ENCODE measurements around the gene TSPAN3.
A peak's percentile ranks its signal among the peaks of the same experiment; 100 is the strongest.

Gene TSPAN3

DNA sequence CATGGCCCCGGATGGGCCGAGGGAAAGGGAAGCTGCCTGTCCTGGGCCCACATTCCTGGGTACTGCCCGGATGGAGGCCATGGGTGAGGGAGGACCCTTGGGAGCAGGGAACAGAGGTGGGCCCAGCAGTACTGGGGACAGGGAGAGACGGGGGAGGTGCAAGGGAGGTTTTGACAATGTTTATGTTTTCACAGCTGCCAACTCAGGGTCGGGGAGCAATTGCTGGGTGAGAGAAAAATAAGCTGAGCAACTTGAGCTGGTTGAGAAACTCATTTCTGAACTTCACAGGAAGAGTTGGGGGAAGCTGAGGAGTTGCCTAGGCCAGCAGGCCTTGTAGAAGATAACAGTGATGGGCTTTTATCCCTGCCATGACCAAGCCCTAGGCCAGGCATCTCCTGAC lies 11.1 kb upstream of the TSPAN3 start:
- Histone ChIP-seq H3K9ac (ENCODE audit: low read length) (no peak overlapping the region), H3K9me3 (ENCODE audit: control insufficient read depth, low read length) (no peaks in the 10 kb centered on the region), H3K4me3 (ENCODE audit: low read length) (no peak overlapping the region), H3K4me1 (ENCODE audit: control insufficient read depth, insufficient read depth, low read length) (peaks cover 6% of the 10 kb centered on the region), H3K36me3 (ENCODE audit: control insufficient read depth, insufficient read depth, low read length) (no peaks in the 10 kb centered on the region), H3K27me3 (ENCODE audit: control insufficient read depth, insufficient read depth, low read length) (no peaks in the 10 kb centered on the region)

DNA sequence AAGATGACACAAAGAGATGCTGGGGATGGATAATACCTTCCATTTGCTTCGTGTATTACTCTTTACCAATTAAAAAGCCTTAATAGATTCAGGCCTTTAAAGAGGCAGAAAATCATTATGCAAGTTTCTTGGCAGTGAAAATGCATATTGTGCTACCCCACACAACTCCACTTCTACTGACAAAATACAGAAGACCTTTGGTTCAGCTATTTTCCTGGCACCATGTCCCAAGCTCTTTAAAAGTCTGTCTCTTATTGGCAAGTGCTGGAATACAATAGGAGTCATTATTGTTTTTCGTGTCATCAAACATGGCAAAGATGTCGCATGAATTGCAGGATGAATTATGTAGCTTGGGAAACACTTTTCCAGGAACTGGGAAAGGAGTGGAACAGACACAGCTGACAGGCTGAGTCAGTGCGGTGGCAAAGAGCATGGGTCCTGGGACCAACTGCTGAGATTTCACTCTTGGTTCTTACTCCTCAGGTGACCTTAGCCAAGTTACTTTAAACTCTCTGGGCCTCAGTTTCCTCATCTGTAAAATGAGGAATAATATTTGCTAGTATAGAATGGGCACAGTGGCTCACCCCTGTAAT lies 5.5 kb upstream of the TSPAN3 start:
- H3K4me1 ChIP-seq (ENCODE audit: control insufficient read depth, insufficient read depth, low read length): peaks cover 3% of the 10 kb centered on the region
- H3K36me3 ChIP-seq (ENCODE audit: control insufficient read depth, insufficient read depth, low read length): no peaks in the 10 kb centered on the region
- no peak overlapping the region for H3K9ac ChIP-seq (ENCODE audit: low read length)
- no peak overlapping the region for H3K4me3 ChIP-seq (ENCODE audit: low read length)
- no peaks in the 10 kb centered on the region for H3K9me3 ChIP-seq (ENCODE audit: control insufficient read depth, low read length)
- no peaks in the 10 kb centered on the region for H3K27me3 ChIP-seq (ENCODE audit: control insufficient read depth, insufficient read depth, low read length)

DNA sequence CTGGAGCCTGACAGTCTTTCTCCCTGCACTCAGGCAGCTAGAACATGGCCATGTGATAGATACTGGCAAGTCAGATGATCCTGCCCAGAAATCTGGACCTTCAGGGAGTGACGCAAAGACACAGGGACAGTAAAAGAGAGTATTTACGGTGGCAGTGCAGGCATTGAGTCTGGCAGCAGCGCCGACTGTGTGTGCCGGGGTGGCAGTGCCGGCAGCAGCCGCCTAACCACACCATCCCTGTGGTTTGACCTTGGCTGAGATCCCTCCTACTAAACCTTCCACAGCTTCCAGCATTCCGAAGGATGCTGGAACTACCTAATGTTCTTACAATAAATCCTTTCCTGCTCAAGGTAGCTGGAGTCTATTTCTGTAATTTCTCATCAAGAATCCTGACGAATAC lies 4.6 kb upstream of the TSPAN3 start:
- Histone ChIP-seq H3K9ac (ENCODE audit: low read length) (no peak overlapping the region), H3K4me3 (ENCODE audit: low read length) (no peak overlapping the region)

DNA sequence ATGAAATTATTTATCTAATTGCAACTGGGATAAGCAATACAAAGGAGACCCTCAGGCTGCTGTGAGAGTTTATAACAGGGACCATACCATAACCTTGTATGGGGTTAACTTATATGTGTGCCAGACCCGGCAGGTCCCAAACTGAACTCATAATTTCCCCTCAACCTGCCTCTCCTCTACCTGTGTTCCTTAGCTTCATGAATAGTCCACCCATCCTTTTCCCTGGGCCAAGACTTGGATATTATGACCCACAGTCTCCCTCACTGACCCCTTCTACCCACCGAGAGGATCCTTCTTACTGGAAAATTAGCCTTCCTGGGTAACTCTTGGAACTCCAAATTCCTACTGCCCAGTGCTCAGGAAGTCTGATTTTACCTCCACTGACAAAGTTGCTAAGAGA lies 3.4 kb upstream of the TSPAN3 start:
- Histone ChIP-seq H3K36me3 (ENCODE audit: control insufficient read depth, insufficient read depth, low read length) (no peaks in the 10 kb centered on the region), H3K4me3 (ENCODE audit: low read length) (no peak overlapping the region), H3K9ac (ENCODE audit: low read length) (no peak overlapping the region), H3K27me3 (ENCODE audit: control insufficient read depth, insufficient read depth, low read length) (no peaks in the 10 kb centered on the region), H3K9me3 (ENCODE audit: control insufficient read depth, low read length) (no peaks in the 10 kb centered on the region), H3K4me1 (ENCODE audit: control insufficient read depth, insufficient read depth, low read length) (peaks cover 12% of the 10 kb centered on the region)

More for the DNA sequence above, 4.6 kb upstream of the TSPAN3 start:
- Histone ChIP-seq H3K4me1 (ENCODE audit: control insufficient read depth, insufficient read depth, low read length) (peaks cover 8% of the 10 kb centered on the region), H3K36me3 (ENCODE audit: control insufficient read depth, insufficient read depth, low read length) (no peaks in the 10 kb centered on the region), H3K9me3 (ENCODE audit: control insufficient read depth, low read length) (no peaks in the 10 kb centered on the region), H3K27me3 (ENCODE audit: control insufficient read depth, insufficient read depth, low read length) (no peaks in the 10 kb centered on the region)

DNA sequence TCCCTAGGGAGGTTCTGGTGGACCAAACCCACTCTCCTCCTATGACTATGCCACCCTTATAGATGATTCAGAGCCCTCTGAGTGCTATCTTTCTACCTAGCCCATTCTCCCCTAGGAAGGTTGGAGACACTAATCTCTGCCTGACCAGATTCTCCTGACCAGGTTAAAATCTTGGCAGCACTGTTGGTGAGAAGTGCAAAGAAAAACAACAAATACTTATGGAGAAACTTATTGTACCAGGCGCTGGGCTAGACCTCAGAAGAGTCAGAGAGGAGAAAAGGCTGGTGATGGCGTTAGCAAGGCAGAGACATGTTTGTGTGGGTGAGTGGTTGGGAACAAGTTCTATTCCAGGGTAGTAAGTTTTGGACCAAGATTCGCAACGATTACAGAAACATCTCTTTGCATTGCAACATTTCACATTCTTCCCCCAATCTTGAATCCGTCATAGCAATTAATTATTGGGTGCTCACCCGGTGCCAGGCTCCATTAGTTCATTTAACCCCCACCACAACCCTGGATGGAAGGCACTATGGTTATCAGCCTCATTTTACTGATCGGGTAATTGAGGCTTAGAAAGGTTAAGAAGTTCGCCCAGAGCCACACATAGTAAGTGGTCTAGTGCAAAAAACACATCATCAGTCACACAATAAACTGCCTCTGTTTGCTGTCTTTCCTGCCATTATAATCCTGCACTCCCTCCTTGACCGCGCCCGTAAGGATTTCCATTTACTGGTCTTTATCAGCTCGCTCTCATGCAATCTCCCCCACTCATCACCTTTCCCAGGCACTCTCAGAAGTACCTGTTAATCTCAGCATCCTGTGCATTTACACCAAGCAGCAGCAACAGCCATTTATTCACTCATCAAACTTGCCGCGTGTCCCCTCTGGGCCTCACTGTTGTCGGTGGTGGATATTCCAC lies 655 bp upstream of the TSPAN3 start:
- Histone ChIP-seq H3K27me3 (ENCODE audit: control insufficient read depth, insufficient read depth, low read length) (no peaks in the 10 kb centered on the region), H3K36me3 (ENCODE audit: control insufficient read depth, insufficient read depth, low read length) (no peaks in the 10 kb centered on the region), H3K9me3 (ENCODE audit: control insufficient read depth, low read length) (no peaks in the 10 kb centered on the region), H3K4me3 (ENCODE audit: low read length) (no peak overlapping the region), H3K4me1 (ENCODE audit: control insufficient read depth, insufficient read depth, low read length) (peaks cover 30% of the 10 kb centered on the region), H3K9ac (ENCODE audit: low read length) (peak overlapping the region; percentile 91)

DNA sequence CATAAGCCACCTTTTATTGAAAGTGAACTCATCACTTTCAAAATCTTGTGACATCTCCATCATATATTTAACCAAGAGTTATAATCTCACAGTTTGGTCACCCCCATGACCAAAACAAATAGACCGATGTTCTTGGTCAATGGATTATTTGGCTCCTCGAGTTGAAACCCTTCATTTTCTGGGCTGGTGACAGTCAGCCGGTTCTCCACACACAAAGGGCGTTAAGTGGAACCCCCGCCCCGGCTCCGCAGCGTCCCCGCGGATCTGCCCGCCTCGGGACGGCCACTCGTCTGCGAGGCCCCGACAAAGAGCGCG lies 772 bp downstream of the TSPAN3 start:
- peak overlapping the region; percentile 65 for H3K4me3 ChIP-seq (ENCODE audit: low read length)
- H3K9ac ChIP-seq (ENCODE audit: low read length): peak overlapping the region; percentile 91

DNA sequence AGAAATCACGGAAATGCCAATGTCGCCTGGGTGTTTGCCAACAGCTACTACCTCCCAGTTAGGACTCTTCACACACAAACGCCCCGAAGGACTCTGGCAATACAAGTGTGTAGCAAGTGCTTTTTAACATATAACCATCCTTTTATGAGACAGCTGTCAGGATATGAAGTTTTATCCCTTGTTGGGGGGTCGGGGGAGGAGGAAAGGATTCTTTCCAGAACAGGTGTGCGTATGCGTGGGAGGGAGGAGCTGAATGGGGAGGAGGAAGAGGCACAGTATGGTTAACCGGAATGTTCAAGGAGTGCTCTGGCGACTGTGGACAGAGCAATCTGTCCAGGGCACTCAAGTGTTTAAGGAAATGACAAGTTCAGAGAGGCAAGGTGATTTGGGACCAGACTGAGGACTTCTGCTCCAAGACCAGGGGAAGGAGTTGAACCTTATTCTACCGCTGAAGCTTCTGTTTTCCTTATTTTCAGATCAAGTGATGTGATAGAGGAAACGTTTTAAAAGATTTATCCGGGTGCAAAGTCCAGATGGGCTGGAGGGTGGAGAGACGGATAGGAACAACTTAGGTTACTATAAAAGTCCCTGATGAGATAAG lies 1.3 kb downstream of the TSPAN3 start:
- Histone ChIP-seq H3K36me3 (ENCODE audit: control insufficient read depth, insufficient read depth, low read length) (no peaks in the 10 kb centered on the region), H3K9me3 (ENCODE audit: control insufficient read depth, low read length) (no peaks in the 10 kb centered on the region), H3K4me3 (ENCODE audit: low read length) (peak overlapping the region; percentile 65), H3K4me1 (ENCODE audit: control insufficient read depth, insufficient read depth, low read length) (peaks cover 43% of the 10 kb centered on the region), H3K9ac (ENCODE audit: low read length) (peak overlapping the region; percentile 91), H3K27me3 (ENCODE audit: control insufficient read depth, insufficient read depth, low read length) (no peaks in the 10 kb centered on the region)

More for the DNA sequence above, 772 bp downstream of the TSPAN3 start:
- Histone ChIP-seq H3K4me1 (ENCODE audit: control insufficient read depth, insufficient read depth, low read length) (peaks cover 38% of the 10 kb centered on the region), H3K36me3 (ENCODE audit: control insufficient read depth, insufficient read depth, low read length) (no peaks in the 10 kb centered on the region), H3K27me3 (ENCODE audit: control insufficient read depth, insufficient read depth, low read length) (no peaks in the 10 kb centered on the region), H3K9me3 (ENCODE audit: control insufficient read depth, low read length) (no peaks in the 10 kb centered on the region)

DNA sequence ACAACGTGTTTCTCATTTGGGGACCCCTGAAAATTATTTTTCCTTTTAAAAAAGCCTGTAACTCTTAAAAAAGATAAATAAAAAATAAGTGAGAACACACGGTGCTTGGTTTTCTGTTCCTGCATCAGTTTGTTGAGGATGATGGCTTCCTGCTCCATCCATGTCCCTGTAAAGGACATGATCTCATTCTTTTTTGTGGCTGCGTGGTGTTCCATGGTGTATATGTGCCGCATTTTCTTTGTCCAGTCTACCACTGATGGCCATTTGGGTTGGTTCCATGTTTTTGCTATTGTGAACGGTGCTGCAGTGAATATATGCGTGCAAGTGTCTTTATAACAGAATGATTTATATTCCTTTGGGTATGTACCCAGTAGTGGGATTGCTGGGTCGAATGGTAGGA lies 2.3 kb downstream of the TSPAN3 start:
- no peak overlapping the region for H3K4me3 ChIP-seq (ENCODE audit: low read length)
- H3K9ac ChIP-seq (ENCODE audit: low read length): peak overlapping the region; percentile 6
- H3K4me1 ChIP-seq (ENCODE audit: control insufficient read depth, insufficient read depth, low read length): peaks cover 51% of the 10 kb centered on the region
- no peaks in the 10 kb centered on the region for H3K27me3 ChIP-seq (ENCODE audit: control insufficient read depth, insufficient read depth, low read length)
- no peaks in the 10 kb centered on the region for H3K36me3 ChIP-seq (ENCODE audit: control insufficient read depth, insufficient read depth, low read length)
- no peaks in the 10 kb centered on the region for H3K9me3 ChIP-seq (ENCODE audit: control insufficient read depth, low read length)

DNA sequence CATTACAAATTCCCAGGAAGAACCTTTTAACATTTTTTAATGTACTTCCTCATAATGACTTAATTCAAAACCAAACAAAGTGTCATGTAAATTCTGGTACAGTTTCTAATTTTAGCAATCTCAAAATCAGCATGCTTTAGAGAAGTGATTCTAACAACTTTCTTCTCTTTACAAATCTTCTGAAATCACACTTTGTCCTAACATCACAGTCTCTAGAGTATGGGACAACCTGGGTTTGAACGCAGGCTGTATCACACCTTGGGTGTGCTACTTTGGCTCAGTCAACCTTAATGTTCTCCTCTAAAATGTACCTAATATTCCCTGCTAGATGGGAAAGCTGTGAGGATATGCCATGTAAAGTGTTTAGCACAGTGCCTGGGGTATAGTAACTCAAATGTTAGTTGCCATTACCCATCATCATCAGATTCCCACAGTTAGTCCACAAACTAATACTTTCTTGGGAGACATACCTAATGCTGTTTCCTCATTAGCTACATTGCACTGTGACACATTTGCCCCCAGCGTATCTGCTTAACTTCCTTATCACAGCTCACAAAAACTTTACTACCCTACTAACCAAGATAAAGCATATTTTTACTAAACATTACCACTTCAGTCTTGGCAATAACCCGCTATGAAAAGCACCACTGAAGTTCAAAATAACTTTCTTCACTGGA lies 3.1 kb downstream of the TSPAN3 start:
- H3K27me3 ChIP-seq (ENCODE audit: control insufficient read depth, insufficient read depth, low read length): no peaks in the 10 kb centered on the region
- no peak overlapping the region for H3K4me3 ChIP-seq (ENCODE audit: low read length)
- peak overlapping the region; percentile 50 for H3K9ac ChIP-seq (ENCODE audit: low read length)
- no peaks in the 10 kb centered on the region for H3K36me3 ChIP-seq (ENCODE audit: control insufficient read depth, insufficient read depth, low read length)
- H3K4me1 ChIP-seq (ENCODE audit: control insufficient read depth, insufficient read depth, low read length): peaks cover 58% of the 10 kb centered on the region
- H3K9me3 ChIP-seq (ENCODE audit: control insufficient read depth, low read length): no peaks in the 10 kb centered on the region

DNA sequence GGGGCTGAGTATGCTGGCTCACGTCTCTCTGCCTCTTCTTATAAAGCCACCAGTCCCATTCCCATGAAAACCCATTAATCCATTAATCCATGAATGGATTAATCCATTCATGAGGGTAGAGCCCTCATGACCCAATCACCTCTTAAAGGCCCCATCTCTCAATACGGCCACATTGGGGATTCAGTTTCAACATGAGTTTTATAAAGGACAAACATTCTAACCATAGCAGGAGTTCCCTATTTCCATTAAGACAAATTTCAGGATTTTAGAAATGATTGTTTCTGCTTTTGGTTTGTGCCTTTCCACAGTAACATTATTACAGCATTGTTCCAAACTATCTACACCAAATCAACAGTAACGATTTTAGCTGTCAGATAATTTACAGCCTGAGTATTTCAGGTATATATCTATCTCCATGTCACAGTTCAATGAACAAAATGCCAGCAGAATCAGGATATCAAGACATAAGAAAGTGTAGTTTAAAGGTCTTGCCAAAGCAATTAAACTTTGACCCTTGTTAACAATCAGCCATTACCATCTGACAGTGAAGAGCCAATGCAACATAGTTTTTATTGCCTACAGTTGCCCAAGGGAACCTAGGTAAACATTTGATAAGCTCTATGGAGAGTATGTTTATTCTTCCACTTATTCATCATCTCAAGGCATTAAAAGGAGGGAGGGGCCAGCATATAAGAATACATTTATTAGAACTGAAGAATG lies 3.8 kb downstream of the TSPAN3 start:
- H3K9ac ChIP-seq (ENCODE audit: low read length): peak overlapping the region; percentile 9
- H3K36me3 ChIP-seq (ENCODE audit: control insufficient read depth, insufficient read depth, low read length): no peaks in the 10 kb centered on the region
- H3K4me3 ChIP-seq (ENCODE audit: low read length): no peak overlapping the region
- H3K27me3 ChIP-seq (ENCODE audit: control insufficient read depth, insufficient read depth, low read length): no peaks in the 10 kb centered on the region
- H3K9me3 ChIP-seq (ENCODE audit: control insufficient read depth, low read length): no peaks in the 10 kb centered on the region
- H3K4me1 ChIP-seq (ENCODE audit: control insufficient read depth, insufficient read depth, low read length): peaks cover 58% of the 10 kb centered on the region

DNA sequence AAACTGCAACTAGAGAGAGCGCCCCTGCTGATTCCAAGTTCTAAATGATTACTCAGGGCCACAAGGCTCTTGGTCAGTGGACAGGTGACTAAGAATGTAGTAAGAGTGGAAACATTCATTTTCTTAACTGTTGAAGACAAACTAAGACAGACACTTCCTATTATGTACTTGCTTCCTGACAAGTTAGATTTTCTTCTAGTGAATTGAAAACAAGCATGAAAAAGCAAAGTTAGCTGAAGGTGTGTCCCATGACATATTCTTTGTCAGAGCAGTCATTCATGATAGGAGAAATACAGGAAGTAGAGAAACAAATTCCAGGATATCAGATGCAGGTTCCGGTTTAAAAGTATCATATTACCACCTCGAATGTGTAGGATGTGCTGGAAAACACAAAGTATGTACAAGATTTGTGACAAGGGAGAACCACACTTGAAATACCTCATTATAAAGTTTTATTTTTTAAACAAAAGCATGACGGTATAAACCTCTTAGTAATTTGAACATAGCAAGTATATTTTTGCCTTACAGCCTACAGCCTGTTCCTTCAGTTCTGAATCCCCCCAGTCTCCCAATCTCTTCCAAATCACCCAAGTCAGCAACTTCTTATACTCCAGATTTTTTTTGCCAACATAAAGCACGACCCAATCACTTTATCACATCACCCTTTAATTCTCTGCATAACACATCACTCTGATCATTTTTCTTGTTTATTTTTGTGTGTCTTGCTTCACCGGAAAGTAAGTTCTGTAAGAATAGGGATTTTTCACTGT lies 6.2 kb downstream of the TSPAN3 start:
- Histone ChIP-seq H3K9ac (ENCODE audit: low read length) (peak overlapping the region; percentile 40), H3K4me1 (ENCODE audit: control insufficient read depth, insufficient read depth, low read length) (peaks cover 59% of the 10 kb centered on the region), H3K4me3 (ENCODE audit: low read length) (no peak overlapping the region), H3K36me3 (ENCODE audit: control insufficient read depth, insufficient read depth, low read length) (no peaks in the 10 kb centered on the region), H3K9me3 (ENCODE audit: control insufficient read depth, low read length) (no peaks in the 10 kb centered on the region), H3K27me3 (ENCODE audit: control insufficient read depth, insufficient read depth, low read length) (no peaks in the 10 kb centered on the region)
